GM10248 (cell line): Measurements from ENCODE around the gene MTOR.
"Not testable (repeated sequence)": the region's sequence is repeated elsewhere in the genome, so short reads cannot be mapped to it uniquely, and the experiment has no call there.

Source experiments
- CTCF ChIA-PET: fragments of 300-600 bp; sonication (Branson Sonifier 250); formaldehyde crosslinking; extraction: SDS; loops from one replicate; lab custom pipeline; 2021; ENCODE audit warnings: antibody characterized with exemption; lab: Yijun Ruan, JAX
- POLR2A ChIA-PET: fragments of 350-650 bp; sonication (Branson Sonifier 250); formaldehyde crosslinking; extraction: SDS; loops from one replicate; lab custom pipeline; 2020; ENCODE audit warnings: antibody characterized with exemption; lab: Yijun Ruan, JAX
- DNase-seq: peaks from one replicate; pipeline ENCODE4 v3.0.0; 2012; ENCODE audit errors: extremely low spot score
- TF ChIP-seq, protein P1 (sequence below): IDR thresholded peaks from 2 replicates; pipeline ENCODE4 v1.5.1; 2012; ENCODE audit warnings: mild to moderate bottlenecking, low read depth; ENCODE audit errors: extremely low read depth, missing control alignments, control extremely low read depth

MTOR gene

DNA sequence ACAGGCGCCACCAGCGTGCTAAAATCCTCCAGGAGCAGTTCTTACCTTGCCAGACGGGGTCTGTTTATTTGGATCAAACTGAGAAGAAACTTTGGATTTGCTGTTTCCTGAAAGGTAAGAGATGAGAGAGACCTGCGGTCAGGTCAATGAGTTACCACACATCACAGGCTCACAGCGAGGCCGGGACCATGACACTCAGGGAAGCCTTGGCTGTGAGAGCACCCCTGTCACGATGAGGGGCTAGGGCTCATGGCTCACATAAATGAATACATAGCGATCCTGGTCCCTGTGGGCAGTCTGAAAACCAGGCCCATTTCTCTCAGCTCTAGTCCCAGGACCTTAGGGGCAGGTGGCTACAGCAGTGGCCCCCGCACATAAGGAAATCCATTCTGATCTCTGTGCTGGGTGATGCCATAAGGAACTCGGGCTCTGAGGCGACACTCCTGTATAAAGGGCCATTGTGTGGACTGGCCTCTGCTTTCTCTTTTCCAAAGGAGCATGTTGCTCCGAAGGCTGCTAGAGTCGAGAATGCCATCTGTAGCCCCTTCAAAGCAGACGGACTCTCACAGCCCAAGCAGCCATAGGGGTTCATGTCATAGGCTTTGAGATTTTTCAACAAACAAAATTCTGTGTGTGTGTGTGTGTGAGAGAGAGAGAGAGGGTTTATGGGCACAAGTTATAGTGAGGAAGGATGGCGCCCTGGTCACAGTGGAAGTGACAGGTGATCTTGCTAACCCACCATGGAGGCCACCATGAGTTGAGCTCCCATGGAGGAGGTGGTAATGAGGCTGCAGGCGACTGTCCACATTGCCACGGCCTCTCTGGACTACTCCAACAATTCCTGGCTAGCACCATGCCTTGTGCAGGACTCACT lies 193.5 kb downstream of the MTOR start:
- ChIA-PET POLR2A (no interaction called here), CTCF (interaction anchor here (1.2 to 6.7 kb wide), 3 partner anchors 7 to 31 kb away, joined by 4 to 39 read pairs (median 12); partner anchors contain the start of gene SRM)
- TF ChIP-seq, protein P1, sequence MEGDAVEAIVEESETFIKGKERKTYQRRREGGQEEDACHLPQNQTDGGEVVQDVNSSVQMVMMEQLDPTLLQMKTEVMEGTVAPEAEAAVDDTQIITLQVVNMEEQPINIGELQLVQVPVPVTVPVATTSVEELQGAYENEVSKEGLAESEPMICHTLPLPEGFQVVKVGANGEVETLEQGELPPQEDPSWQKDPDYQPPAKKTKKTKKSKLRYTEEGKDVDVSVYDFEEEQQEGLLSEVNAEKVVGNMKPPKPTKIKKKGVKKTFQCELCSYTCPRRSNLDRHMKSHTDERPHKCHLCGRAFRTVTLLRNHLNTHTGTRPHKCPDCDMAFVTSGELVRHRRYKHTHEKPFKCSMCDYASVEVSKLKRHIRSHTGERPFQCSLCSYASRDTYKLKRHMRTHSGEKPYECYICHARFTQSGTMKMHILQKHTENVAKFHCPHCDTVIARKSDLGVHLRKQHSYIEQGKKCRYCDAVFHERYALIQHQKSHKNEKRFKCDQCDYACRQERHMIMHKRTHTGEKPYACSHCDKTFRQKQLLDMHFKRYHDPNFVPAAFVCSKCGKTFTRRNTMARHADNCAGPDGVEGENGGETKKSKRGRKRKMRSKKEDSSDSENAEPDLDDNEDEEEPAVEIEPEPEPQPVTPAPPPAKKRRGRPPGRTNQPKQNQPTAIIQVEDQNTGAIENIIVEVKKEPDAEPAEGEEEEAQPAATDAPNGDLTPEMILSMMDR = no peak

DNA sequence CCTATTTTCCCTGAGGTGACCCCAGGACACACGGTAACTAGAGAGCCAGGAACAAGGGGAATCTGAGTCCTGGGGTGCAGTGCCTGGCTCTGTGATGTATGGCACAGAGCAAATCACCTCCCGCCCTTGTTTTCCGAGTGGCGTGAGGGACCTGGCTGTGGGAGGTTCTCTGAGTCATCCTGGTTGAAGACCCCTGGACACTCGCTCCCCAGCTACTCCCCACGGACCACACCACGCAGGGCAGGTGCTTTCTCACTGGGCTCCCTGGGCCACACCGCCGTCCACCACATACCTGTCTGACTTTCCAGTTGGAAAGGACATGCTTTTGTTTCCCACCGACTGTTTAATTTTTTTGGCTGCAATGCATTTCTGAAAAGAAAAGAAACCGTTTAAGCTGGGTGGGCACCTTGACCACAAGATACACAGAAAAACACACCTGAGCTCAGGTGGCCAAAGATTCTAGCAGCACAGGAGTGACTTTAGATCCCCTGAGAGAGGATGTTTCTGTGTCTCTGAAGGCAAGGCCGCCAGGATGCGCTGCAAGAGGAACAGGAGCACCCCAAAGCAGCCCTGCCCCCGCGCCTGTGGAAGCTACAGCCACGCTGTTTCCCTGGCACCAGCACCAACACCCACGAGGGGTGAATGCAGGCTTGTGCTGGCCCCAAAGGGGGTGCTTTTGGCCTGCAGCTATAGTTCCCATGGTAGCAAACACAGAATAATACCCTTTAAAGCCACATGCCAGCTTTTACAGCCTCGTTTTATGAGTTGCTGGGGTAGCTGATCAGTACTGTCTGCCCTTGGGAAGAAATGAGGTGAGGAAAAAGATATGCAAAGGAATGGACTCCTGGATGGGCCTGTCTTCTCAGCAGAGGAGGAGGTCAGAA lies 194.4 kb downstream of the MTOR start:
- CTCF ChIA-PET = interaction anchor here (3.3 kb wide), 1 partner anchor 30 kb away, joined by 12 read pairs; no protein-coding TSS in a partner anchor
- DNase-seq = no peak
- TF ChIP-seq, protein P1 = no peak

More for the DNA sequence above, 193.5 kb downstream of the MTOR start:
- DNase-seq = no peak

DNA sequence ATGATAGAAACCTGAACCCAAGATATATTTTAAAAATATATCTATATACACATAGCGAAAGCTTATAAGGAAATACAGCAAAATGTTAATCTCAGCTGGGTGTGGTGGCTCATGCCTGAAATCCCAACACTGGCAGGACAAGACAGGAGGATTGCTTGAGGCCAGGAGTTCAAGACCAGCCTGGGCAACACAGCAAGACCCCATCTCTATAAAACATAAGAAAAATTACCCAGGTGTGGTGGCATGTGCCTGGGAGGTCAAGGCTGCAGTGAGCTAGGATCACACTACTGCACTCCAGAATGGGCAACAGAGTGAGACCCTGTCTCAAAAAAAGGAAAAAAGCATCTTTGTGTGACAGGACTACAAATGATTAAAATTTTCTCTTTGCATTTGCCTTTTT lies 196.6 kb downstream of the MTOR start:
- no peak for DNase-seq
- TF ChIP-seq, protein P1 = no peak
- POLR2A ChIA-PET = no interaction called here
- CTCF ChIA-PET = interaction anchor here (1.0 to 3.3 kb wide), 2 partner anchors 28 kb away, joined by 3 to 12 read pairs; no protein-coding TSS in a partner anchor

More for the DNA sequence above, 194.4 kb downstream of the MTOR start:
- POLR2A ChIA-PET = no interaction called here

DNA sequence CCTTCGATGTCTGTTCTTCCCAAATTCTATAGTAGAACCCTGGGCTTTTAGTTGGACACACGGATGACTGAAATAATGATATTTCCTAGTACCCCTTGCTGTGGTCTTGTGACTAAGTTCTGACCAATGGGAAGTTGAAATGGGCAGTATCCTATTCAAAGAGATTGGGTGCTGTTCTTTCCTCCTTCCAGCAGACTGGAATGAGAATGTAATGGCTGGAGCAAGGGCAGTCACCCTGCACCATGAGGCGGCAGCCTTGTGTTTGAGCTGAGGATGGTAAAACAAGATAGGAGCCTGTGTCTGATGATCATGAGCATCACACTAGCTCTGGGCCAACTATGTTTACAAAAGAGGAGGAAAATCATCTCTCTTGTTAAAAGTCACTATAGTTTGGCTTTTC lies 197.4 kb downstream of the MTOR start:
- TF ChIP-seq, protein P1 = no peak
- POLR2A ChIA-PET = no interaction called here

DNA sequence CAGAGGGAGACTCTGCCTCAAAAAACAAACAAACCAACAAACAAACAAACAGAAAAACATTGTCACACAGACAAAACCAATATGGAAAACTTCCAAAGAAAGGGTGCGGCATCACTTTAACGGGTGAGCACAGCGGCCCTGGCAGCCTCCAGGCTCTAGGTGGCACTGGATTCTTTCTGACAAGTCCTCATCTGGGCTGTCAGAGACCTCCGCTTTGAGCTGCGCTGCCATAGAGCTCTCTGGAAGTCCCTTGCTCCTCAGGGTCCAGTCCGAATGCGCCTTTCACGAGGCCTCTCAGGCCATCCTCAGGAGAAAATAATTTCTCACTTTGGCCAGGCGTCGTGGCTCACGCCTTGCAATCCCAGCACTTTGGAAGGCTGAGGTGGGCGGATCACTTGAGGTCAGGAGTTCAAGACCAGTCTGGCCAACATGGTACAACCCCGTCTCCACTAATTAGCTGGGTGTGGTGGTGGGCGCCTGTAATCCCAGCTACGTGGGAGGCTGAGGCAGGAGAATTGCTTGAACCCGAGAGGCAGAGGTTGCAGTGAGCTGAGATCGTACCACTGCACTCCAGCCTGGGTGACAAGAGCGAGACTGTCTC lies 198.3 kb downstream of the MTOR start:
- CTCF ChIA-PET = interaction anchor here (5.3 kb wide), 2 partner anchors 8 to 26 kb away, joined by 39 to 63 read pairs; no protein-coding TSS in a partner anchor
- DNase-seq, POLR2A ChIA-PET: not testable (repeated sequence)

More for the DNA sequence above, 197.4 kb downstream of the MTOR start:
- CTCF ChIA-PET = interaction anchor here (1.0 kb wide), 1 partner anchor 27 kb away, joined by 3 read pairs; no protein-coding TSS in a partner anchor
- no peak for DNase-seq

DNA sequence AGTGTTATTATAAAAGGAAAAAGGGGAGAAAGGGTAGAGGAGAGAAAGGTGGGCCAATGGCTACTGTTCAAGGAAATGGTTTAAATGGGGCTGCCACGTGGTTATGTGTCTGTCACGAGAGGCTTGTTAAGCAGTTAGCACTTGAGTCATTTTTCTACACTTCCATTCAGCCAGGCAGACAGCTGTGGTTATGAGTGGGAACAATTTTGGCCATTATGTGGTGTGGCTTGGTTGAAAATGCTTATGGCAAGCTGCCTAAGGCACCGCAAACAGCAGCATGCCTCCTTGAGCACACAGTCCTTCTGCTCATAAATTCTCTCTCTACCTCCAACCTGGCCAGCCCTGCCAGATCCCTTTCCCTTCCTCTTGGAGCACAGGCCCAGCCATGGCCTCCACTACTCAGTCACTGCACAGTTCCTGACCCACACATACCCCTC lies 199.4 kb downstream of the MTOR start:
- TF ChIP-seq, protein P1 = no peak
- ChIA-PET CTCF (interaction anchor here (5.3 kb wide), 2 partner anchors 10 to 25 kb away, joined by 39 to 63 read pairs; no protein-coding TSS in a partner anchor), POLR2A (no interaction called here)
- peak; percentile 71 for DNase-seq
